Measurements from ENCODE around the gene ATXN1. TPM values are rescaled to one million over a fixed set of nuclear protein-coding genes. Genes with fewer than 3 reads are reported as not detected.

The ATXN1 gene
- total and polyA plus RNA-seq, 2 experiments from 2014 or later, result 4.8 to 9.1 TPM

GRCh38 chr6:16446273-16446672, 315.0 kb downstream of the ATXN1 start:
- H3K9me2 ChIP-seq (ENCODE audit: insufficient read depth), result no peaks in the 10 kb centered on the region
- no peaks in the 10 kb centered on the region for H3K4me1 ChIP-seq (ENCODE audit: insufficient read depth)
- no peaks in the 10 kb centered on the region for H4K20me1 ChIP-seq (replicated peaks; ENCODE audit: insufficient read depth)
- no peaks in the 10 kb centered on the region for H3K4me1 Mint-ChIP-seq
- no peaks in the 10 kb centered on the region for H3K27me3 ChIP-seq (ENCODE audit: insufficient read depth)
- H3K4me3 Mint-ChIP-seq, result no peak overlapping the region
- H3K27ac Mint-ChIP-seq, result no peak overlapping the region
- DNase-seq (ENCODE audit: low spot score) (no peak), ATAC-seq (no peak)
- H3K4me3 ChIP-seq, result no peak overlapping the region
- no peaks in the 10 kb centered on the region for H3K36me3 ChIP-seq (ENCODE audit: insufficient read depth)
- no peaks in the 10 kb centered on the region for H3K36me3 Mint-ChIP-seq (ENCODE audit: low read depth)
- no peaks in the 10 kb centered on the region for H3F3A ChIP-seq (replicated peaks; ENCODE audit: low read depth)
- TF ChIP-seq CTCF (conservative IDR thresholded peaks at IDR 0.05; ENCODE audit: low read depth in 2 of 2) (no peak), JUNB (IDR thresholded peaks at IDR 0.05; ENCODE audit: unreplicated experiment) (no peak), ZNF114 (CRISPR knock-in tag; IDR thresholded peaks at IDR 0.05) (no peak), ETS1 (IDR thresholded peaks at IDR 0.05) (no peak)
- H3K27ac ChIP-seq (ENCODE audit: low read depth), result no peak overlapping the region
- H3K79me2 ChIP-seq (replicated peaks; ENCODE audit: insufficient read depth), result no peaks in the 10 kb centered on the region
- no peaks in the 10 kb centered on the region for H3K9me3 Mint-ChIP-seq
- no peaks in the 10 kb centered on the region for H3K27me3 Mint-ChIP-seq (ENCODE audit: insufficient read depth, low read depth, poor library complexity)
- no peak overlapping the region for H2AFZ ChIP-seq
- no peak overlapping the region for H3K4me2 ChIP-seq

- no peak overlapping the region for H3K27ac ChIP-seq (ENCODE audit: low read depth)
- H3K4me2 ChIP-seq, result no peak overlapping the region
- Mint-ChIP-seq H3K27me3 (ENCODE audit: insufficient read depth, low read depth, poor library complexity) (peaks cover 5% of the 10 kb centered on the region), H3K4me3 (no peak overlapping the region), H3K9me3 (no peaks in the 10 kb centered on the region), H3K36me3 (ENCODE audit: low read depth) (no peaks in the 10 kb centered on the region), H3K27ac (no peak overlapping the region), H3K4me1 (no peaks in the 10 kb centered on the region)
- H3K79me2 ChIP-seq (replicated peaks; ENCODE audit: insufficient read depth), result no peaks in the 10 kb centered on the region
- no peaks in the 10 kb centered on the region for H4K20me1 ChIP-seq (replicated peaks; ENCODE audit: insufficient read depth)
- H3K36me3 ChIP-seq (ENCODE audit: insufficient read depth), result no peaks in the 10 kb centered on the region
- ATAC-seq, result no peak
- no peaks in the 10 kb centered on the region for H3K4me1 ChIP-seq (ENCODE audit: insufficient read depth)
- no peaks in the 10 kb centered on the region for H3K9me2 ChIP-seq (ENCODE audit: insufficient read depth)
- no peak overlapping the region for H2AFZ ChIP-seq
- H3K4me3 ChIP-seq, result no peak overlapping the region
- no peaks in the 10 kb centered on the region for H3F3A ChIP-seq (replicated peaks; ENCODE audit: low read depth)
- no peak for DNase-seq (ENCODE audit: low spot score)
- no peaks in the 10 kb centered on the region for H3K27me3 ChIP-seq (ENCODE audit: insufficient read depth)
- TF ChIP-seq ETS1 (IDR thresholded peaks at IDR 0.05) (no peak), REST (IDR thresholded peaks at IDR 0.05; ENCODE audit: unreplicated experiment) (no peak), JUNB (IDR thresholded peaks at IDR 0.05; ENCODE audit: unreplicated experiment) (no peak), CREB1 (CRISPR knock-in tag; IDR thresholded peaks at IDR 0.05; ENCODE audit: low read depth) (no peak)
Measured at GRCh38 chr6:16442031-16442430, 319.2 kb downstream of the ATXN1 start.

Data from GM23338 (cell line).